DND-41 (cell line): Measurements from ENCODE around the gene FBXW4.

ENCODE experiments used
- ATAC-seq: fragments of 200-7000 bp; cut with Tn5 transposase; 3 replicates; pipeline ENCODE4 v1.9.1; 2021; ENCODE audit warnings: low read depth; ENCODE audit not compliant: insufficient read depth
- DNase-seq: peaks from one replicate; pipeline ENCODE4 v3.0.0-alpha.2; 2020
- H2AFZ ChIP-seq: 2 replicates; pipeline ENCODE4 v1.6.0; 2012; ENCODE audit warnings: low read depth, low read length
- H3K27ac ChIP-seq: 2 replicates; pipeline ENCODE4 v1.5.1; 2012; ENCODE audit warnings: low read length, inconsistent platforms
- H3K27me3 ChIP-seq: fragments of 200-600 bp; sonication (generic); 2 replicates; pipeline ENCODE4 v1.6.0; 2012; ENCODE audit warnings: low read length, mild to moderate bottlenecking, inconsistent platforms; ENCODE audit not compliant: insufficient read depth, poor library complexity
- H3K36me3 ChIP-seq: 2 replicates; pipeline ENCODE4 v1.5.1; 2012; ENCODE audit warnings: low read length, inconsistent platforms; ENCODE audit not compliant: insufficient read depth
- H3K4me1 ChIP-seq: 2 replicates; pipeline ENCODE4 v1.5.1; 2012; ENCODE audit warnings: mild to moderate bottlenecking, low read length; ENCODE audit not compliant: insufficient read depth
- H3K4me2 ChIP-seq: 2 replicates; pipeline ENCODE4 v1.6.0; 2012; ENCODE audit warnings: mild to moderate bottlenecking, moderate library complexity, low read length, inconsistent platforms; ENCODE audit not compliant: insufficient read depth
- H3K4me3 ChIP-seq, 2 experiments: fragments of 200-600 bp in 1 of 2; shearing (Covaris generic) in 1 of 2; 2 replicates each; pipeline ENCODE4 v1.5.1; 2012 to 2016; ENCODE audit warnings: inconsistent platforms in 2 of 2, low read length in 2 of 2, mild to moderate bottlenecking in 2 of 2, low read depth in 1 of 2, moderate library complexity in 1 of 2
- H3K79me2 ChIP-seq: 2 replicates; pipeline ENCODE4 v1.6.0; 2012; ENCODE audit warnings: low read length, inconsistent platforms; ENCODE audit not compliant: insufficient read depth
- H3K9ac ChIP-seq: 2 replicates; pipeline ENCODE4 v1.6.0; 2012; ENCODE audit warnings: low read depth, mild to moderate bottlenecking, inconsistent platforms, low read length, moderate library complexity
- H3K9me3 ChIP-seq: 2 replicates; pipeline ENCODE4 v1.5.1; 2012; ENCODE audit warnings: low read length, moderate library complexity, mild to moderate bottlenecking, inconsistent platforms; ENCODE audit not compliant: insufficient read depth, severe bottlenecking
- H4K20me1 ChIP-seq: 2 replicates; pipeline ENCODE4 v1.6.0; 2012; ENCODE audit warnings: low read length; ENCODE audit not compliant: insufficient read depth
- CTCF ChIP-seq: IDR thresholded peaks from 2 replicates; pipeline ENCODE4 v1.5.1; 2012; ENCODE audit warnings: borderline replicate concordance, low read length, moderate library complexity, mild to moderate bottlenecking; ENCODE audit not compliant: poor library complexity, severe bottlenecking; ENCODE audit errors: extremely low read depth
- EZH2 ChIP-seq: IDR thresholded peaks from 3 replicates; pipeline ENCODE4 v1.6.1; 2012; ENCODE audit warnings: borderline replicate concordance, low read depth, mild to moderate bottlenecking, moderate library complexity, low read length, inconsistent platforms; ENCODE audit not compliant: severe bottlenecking

FBXW4 gene

GRCh38 chr10:101569622-101570427, 125.1 kb downstream of the FBXW4 start:
- Histone ChIP-seq H3K4me3 (peak overlapping the region in 1 of 2 experiments; percentile 60; a peak in 3 of 4 replicates), H2AFZ (peak overlapping the region; percentile 96), H3K9me3 (no peaks in the 10 kb centered on the region), H3K27ac (no peak overlapping the region), H3K27me3 (no peaks in the 10 kb centered on the region), H3K36me3 (no peaks in the 10 kb centered on the region), H3K4me2 (peak overlapping the region; percentile 97), H3K9ac (peak overlapping the region; percentile 59), H3K79me2 (no peaks in the 10 kb centered on the region), H3K4me1 (peaks cover 16% of the 10 kb centered on the region), H4K20me1 (no peaks in the 10 kb centered on the region)
- no peak for TF ChIP-seq EZH2
- peak; percentile 70 for TF ChIP-seq CTCF
- ATAC-seq (peak; percentile 87), DNase-seq (peak; percentile 79)

- H3K27me3 ChIP-seq, result no peaks in the 10 kb centered on the region
- H3K4me3 ChIP-seq, result no peak overlapping the region
- H3K27ac ChIP-seq, result no peak overlapping the region
- peaks cover 16% of the 10 kb centered on the region for H3K4me1 ChIP-seq
- TF ChIP-seq EZH2 (no peak), CTCF (no peak)
- no peaks in the 10 kb centered on the region for H4K20me1 ChIP-seq
- no peaks in the 10 kb centered on the region for H3K9me3 ChIP-seq
- H3K9ac ChIP-seq, result no peak overlapping the region
- no peak overlapping the region for H3K4me2 ChIP-seq
- no peaks in the 10 kb centered on the region for H3K79me2 ChIP-seq
- H2AFZ ChIP-seq, result no peak overlapping the region
- no peak for DNase-seq
- no peaks in the 10 kb centered on the region for H3K36me3 ChIP-seq
- ATAC-seq, result no peak
These were observed 125.7 kb downstream of the FBXW4 start for GRCh38 chr10:101569323-101569621.

GRCh38 chr10:101568054-101568745, 126.8 kb downstream of the FBXW4 start:
- no peaks in the 10 kb centered on the region for H3K79me2 ChIP-seq
- H3K9me3 ChIP-seq, result no peaks in the 10 kb centered on the region
- H3K27ac ChIP-seq, result no peak overlapping the region
- H4K20me1 ChIP-seq, result no peaks in the 10 kb centered on the region
- H2AFZ ChIP-seq, result no peak overlapping the region
- ATAC-seq (no peak), DNase-seq (no peak)
- H3K4me1 ChIP-seq, result peaks cover 16% of the 10 kb centered on the region
- TF ChIP-seq CTCF, result no peak
- H3K9ac ChIP-seq, result no peak overlapping the region
- no peaks in the 10 kb centered on the region for H3K36me3 ChIP-seq
- no peak overlapping the region for H3K4me3 ChIP-seq
- no peak overlapping the region for H3K4me2 ChIP-seq
- H3K27me3 ChIP-seq, result no peaks in the 10 kb centered on the region
